Tibial nerve (tissue), 4 donors: Measurements from ENCODE around the gene DIMT1.

ENCODE experiments used
- CTCF ChIP-seq, 5 experiments: fragments of 200-600 bp in 3 of 5; fragments of 450-650 bp in 2 of 5; sonication (generic) in 3 of 5; IDR thresholded peaks; one replicate each; pipeline ENCODE4 v1.5.1; 2016 to 2019; ENCODE audit warnings: antibody characterized with exemption in 5 of 5, mild to moderate bottlenecking in 3 of 5, moderate library complexity in 2 of 5
- EP300 ChIP-seq, 2 donors: sonication (generic); formaldehyde crosslinking; IDR thresholded peaks; one replicate each; pipeline ENCODE4 v1.6.1; 2017; ENCODE audit warnings: antibody characterized with exemption in 2 of 2, mild to moderate bottlenecking in 1 of 2

DNA sequence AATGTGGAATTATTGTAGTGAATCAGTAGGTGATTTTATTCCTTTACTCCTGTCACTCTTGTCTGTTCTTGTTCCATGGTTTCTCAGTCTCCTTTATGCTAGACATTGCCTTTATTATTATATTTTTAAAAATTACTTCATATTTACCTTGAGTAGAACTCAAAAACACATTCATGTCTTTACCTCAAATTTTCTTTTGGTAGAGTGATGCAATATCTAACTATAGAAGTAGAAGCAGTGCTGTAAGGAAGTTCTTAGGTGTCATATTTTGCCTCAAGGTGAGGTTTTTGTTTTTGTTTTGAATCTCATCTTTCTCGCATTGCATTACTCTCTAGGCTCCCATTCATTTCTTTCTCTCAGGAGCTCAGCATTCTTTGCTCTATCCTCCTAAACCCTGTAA, 21.1 kb upstream of the DIMT1 start:
- TF ChIP-seq CTCF (IDR thresholded peaks at IDR 0.05) (no peak), EP300 (IDR thresholded peaks at IDR 0.05) (no peak)
